Thymus (tissue), 11 donors: ENCODE measurements around the gene PGAM5. TPM values are rescaled to one million over a fixed set of nuclear protein-coding genes. Genes with fewer than 3 reads are reported as not detected.

Source experiments
- DNase-seq, 9 donors: peaks; one replicate each; pipeline ENCODE4 v3.0.0-alpha.2; 2013; ENCODE audit warnings: low spot score in 9 of 9, low read depth in 6 of 9, missing footprints in 1 of 9
- H3K27ac ChIP-seq, 2 donors: one replicate each; pipeline ENCODE4 v1.5.1; 2013; ENCODE audit warnings: control low read depth in 1 of 2, low read depth in 1 of 2, low read length in 1 of 2, mild to moderate bottlenecking in 1 of 2, moderate library complexity in 1 of 2
- H3K27me3 ChIP-seq, 2 donors: one replicate each; pipeline ENCODE4 v1.5.1; 2013; ENCODE audit warnings: low read length in 1 of 2; ENCODE audit not compliant: control insufficient read depth in 2 of 2, insufficient read depth in 1 of 2
- H3K36me3 ChIP-seq, 2 donors: one replicate each; pipeline ENCODE4 v1.5.1; 2013; ENCODE audit warnings: low read length in 1 of 2, mild to moderate bottlenecking in 1 of 2, moderate library complexity in 1 of 2; ENCODE audit not compliant: control insufficient read depth in 2 of 2, insufficient read depth in 2 of 2
- H3K4me1 ChIP-seq, 2 donors: one replicate each; pipeline ENCODE4 v1.5.1; 2013; ENCODE audit warnings: low read length in 2 of 2; ENCODE audit not compliant: control insufficient read depth in 2 of 2, insufficient read depth in 2 of 2
- H3K4me3 ChIP-seq, 2 donors: one replicate each; pipeline ENCODE4 v1.5.1; 2013; ENCODE audit warnings: low read length in 2 of 2, control low read depth in 1 of 2, mild to moderate bottlenecking in 1 of 2
- H3K9me3 ChIP-seq, 2 donors: one replicate each; pipeline ENCODE4 v1.5.1; 2013; ENCODE audit warnings: low read length in 1 of 2, mild to moderate bottlenecking in 1 of 2; ENCODE audit not compliant: control insufficient read depth in 2 of 2, insufficient read depth in 1 of 2
- WGBS: extraction: QIAGEN DNeasy Blood & Tissue Kit; methylation state at CpG from one replicate; pipeline ENCODE4 v1.1.7; 2013; 5-methylcytosine and 5-hydroxymethylcytosine counted together
- polyA plus RNA-seq: library from polyadenylated mRNA; stranded (reverse); fragments of 200-250 nt; gene quantifications from one replicate; pipeline ENCODE4 v1.2.3, GENCODE V29; 2013
- total RNA-seq: library from RNA; stranded (reverse); fragments of 120-200 nt; gene quantifications from one replicate; pipeline ENCODE4 v1.2.4, GENCODE V29; 2013
- donor health status: healthy.

PGAM5 gene
- total and polyA plus RNA-seq, 2 donors, result 17.4 to 31.6 TPM

DNA sequence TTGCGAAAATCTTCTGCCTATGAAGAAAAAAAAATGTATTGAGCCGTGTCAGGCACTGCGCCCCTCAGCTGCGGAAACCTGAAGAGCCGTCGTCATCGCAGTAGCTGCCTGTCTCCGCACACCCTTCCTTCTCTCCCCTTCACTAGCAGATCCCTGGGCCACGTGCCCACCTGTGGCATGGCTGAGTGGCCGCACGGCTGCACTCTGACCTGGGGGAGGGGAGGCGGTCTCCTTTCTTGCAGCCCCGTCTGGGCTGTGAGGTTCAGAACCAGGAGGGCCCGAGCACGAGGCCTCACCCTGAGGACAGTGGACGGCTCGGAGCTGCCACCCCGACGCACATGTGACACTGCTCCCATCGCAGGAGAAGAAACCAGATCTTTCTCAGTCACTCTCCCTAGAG is 24.9 kb downstream of the PGAM5 start:
- H3K9me3 ChIP-seq, result peaks cover 2 to 7% of the 10 kb centered on the region in 2 donors
- no peaks in the 10 kb centered on the region for H3K4me1 ChIP-seq
- H3K27ac ChIP-seq, result no peak overlapping the region
- H3K4me3 ChIP-seq, result no peak overlapping the region
- H3K27me3 ChIP-seq, result no peaks in the 10 kb centered on the region
- 98% methylated on average over 20 of the region's 20 CpGs for WGBS
- DNase-seq, result no peak
- peaks cover 92 to 94% of the 10 kb centered on the region in 2 donors for H3K36me3 ChIP-seq

DNA sequence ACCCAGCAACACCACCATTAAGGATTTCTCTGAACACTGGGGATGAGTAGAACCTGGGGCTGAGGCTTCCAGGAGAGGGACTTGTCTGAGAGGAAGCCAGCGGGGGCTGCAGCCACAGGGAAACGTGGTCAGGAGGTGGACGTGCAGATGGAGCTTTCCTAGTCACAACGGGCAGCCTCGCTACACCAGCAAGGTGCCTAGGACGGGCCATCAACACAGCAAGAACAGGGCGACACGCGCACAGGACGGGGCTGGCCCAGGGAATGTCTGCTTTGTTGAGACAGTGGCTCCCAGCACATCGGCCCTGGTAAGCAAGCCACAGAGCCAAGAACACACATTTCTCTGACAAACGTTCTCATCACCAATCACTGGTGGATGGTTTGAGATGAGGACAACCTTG is 25.7 kb downstream of the PGAM5 start:
- Histone ChIP-seq H3K27ac (no peak overlapping the region), H3K36me3 (peaks cover 92% of the 10 kb centered on the region in 2 donors), H3K4me3 (no peak overlapping the region), H3K27me3 (no peaks in the 10 kb centered on the region), H3K9me3 (peaks cover 0 to 4% of the 10 kb centered on the region in 2 donors), H3K4me1 (no peaks in the 10 kb centered on the region)
- no peak for DNase-seq
- WGBS, result 97% methylated on average over 12 of the region's 12 CpGs

DNA sequence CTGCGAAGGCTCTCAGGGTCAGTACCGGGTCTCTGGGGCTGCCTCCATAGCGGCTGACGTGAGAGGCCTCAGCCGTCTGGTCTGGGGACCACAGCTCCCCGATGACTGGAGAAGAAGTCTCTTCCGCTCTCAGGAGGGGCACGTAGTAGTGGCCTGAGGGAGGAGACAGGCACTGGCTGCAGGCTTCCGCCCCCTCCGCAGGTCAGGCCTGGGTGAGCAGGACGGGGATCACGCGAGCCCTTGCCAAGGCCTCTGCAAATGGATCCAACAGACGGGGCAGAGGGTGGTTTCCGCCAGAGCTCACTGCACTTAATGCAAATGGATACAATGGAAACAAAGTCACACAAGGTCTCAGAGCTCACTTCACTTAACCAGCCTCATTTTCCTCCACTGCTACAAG is 26.3 kb downstream of the PGAM5 start:
- Histone ChIP-seq H3K27me3 (no peaks in the 10 kb centered on the region), H3K4me1 (no peaks in the 10 kb centered on the region), H3K9me3 (peaks cover 0 to under 1% of the 10 kb centered on the region in 2 donors), H3K27ac (no peak overlapping the region), H3K36me3 (peaks cover 86 to 92% of the 10 kb centered on the region in 2 donors), H3K4me3 (no peak overlapping the region)
- no peak for DNase-seq
- over 99% methylated on average over 15 of the region's 15 CpGs for WGBS

DNA sequence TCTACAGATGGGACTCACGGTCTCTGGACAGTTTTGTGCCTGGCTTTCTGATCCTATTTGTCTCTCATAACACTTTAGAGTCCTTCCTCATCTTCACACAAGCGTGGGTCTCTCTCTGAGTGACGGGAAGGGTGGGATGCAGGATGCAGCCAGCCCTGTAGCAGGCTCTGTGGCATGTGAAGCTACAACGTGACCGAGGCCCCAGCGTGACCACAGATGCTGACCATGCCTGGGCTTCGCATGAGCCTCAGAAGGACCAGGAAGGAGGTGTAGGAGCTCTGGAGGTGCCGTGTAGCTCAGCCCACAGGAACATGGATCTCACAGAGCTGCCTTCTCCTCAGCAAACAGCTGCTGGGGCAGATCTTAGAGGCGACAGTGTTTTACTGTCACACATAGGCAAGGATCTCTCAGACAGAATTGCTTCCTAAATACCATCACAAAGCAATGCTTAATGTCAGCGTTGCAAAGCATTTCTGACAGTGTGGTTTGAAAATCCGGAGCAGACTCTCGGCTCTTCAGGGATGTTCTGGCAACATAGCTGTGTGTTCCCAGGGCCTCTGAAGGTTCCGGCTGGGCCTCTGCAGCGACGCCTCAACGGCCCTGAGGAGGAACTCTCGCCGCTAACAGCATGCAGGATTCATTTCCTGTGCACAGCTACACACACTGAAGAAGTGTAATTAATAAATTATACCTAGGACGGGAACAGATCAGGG is 29.1 kb downstream of the PGAM5 start:
- Histone ChIP-seq H3K27ac (no peak overlapping the region), H3K4me1 (no peaks in the 10 kb centered on the region), H3K27me3 (no peaks in the 10 kb centered on the region), H3K4me3 (no peak overlapping the region), H3K9me3 (no peaks in the 10 kb centered on the region), H3K36me3 (peaks cover 83 to 92% of the 10 kb centered on the region in 2 donors)
- WGBS, result 96% methylated on average over 19 of the region's 19 CpGs
- DNase-seq, result no peak

DNA sequence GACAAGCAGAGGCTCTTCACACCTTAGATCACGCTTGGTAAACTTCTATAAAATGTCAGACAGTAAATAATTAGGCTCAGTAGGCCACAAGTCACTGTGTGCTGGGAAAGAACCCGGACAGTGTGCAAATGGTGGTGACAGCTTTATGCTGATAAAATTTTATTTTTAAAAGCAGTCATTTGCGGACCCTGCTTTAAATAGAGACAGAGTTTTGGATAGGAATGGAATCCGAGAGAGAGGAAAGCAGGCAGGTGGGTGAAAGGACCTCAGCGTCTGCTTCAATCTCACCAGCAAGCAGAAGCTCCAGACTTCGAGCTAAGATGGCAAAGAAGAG is 29.6 kb downstream of the PGAM5 start:
- Histone ChIP-seq H3K4me1 (no peaks in the 10 kb centered on the region), H3K9me3 (no peaks in the 10 kb centered on the region), H3K27me3 (no peaks in the 10 kb centered on the region), H3K36me3 (peaks cover 83 to 92% of the 10 kb centered on the region in 2 donors), H3K4me3 (no peak overlapping the region), H3K27ac (no peak overlapping the region)
- DNase-seq, result no peak
- 96% methylated on average over 6 of the region's 6 CpGs for WGBS

DNA sequence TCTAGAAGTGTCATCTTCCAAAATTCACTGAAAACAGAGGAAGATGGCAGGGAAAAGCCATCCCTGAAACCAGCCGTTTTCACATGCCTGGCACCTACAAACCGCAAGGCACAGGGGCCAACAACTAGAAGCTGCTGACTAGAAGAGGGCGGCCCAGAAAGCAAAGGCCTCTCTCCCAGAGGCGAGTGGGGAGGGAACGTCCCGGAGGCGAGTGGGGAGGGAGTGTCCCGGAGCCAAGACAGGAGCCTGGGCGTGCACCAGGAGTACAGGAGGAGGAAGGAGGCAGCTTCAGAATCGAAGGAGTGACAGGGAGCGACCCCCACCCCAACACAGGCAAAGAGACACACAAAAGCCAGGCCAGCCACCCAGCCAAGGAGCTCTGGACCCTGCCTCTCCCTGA is 30.0 kb downstream of the PGAM5 start:
- Histone ChIP-seq H3K27me3 (no peaks in the 10 kb centered on the region), H3K9me3 (no peaks in the 10 kb centered on the region), H3K4me1 (no peaks in the 10 kb centered on the region), H3K27ac (no peak overlapping the region), H3K4me3 (no peak overlapping the region), H3K36me3 (peaks cover 83 to 92% of the 10 kb centered on the region in 2 donors)
- 94% methylated on average over 11 of the region's 11 CpGs for WGBS
- no peak for DNase-seq

DNA sequence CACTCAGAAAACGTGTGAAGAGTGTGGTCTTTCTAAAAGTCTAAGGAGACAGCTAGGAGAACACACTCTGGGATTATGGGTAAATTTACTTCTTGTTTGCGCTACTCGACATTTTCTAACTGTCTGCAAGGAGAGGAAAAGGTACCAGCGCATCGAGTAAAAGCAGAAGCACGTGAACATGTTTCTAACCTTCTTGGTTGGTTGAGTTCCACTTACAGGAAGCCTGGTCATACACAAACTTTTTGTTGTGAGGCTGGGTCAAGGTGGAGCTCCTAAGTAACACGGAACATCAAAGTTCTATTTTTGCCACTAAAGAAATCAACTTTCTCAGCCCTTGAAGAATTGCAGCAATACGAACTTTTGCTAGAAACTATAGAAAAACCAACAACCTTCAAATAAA is 31.0 kb downstream of the PGAM5 start:
- H3K4me1 ChIP-seq, result no peaks in the 10 kb centered on the region
- H3K36me3 ChIP-seq, result peaks cover 82 to 93% of the 10 kb centered on the region in 2 donors
- no peaks in the 10 kb centered on the region for H3K27me3 ChIP-seq
- H3K27ac ChIP-seq, result no peak overlapping the region
- no peaks in the 10 kb centered on the region for H3K9me3 ChIP-seq
- no peak for DNase-seq
- no peak overlapping the region for H3K4me3 ChIP-seq
- 89% methylated on average over 8 of the region's 8 CpGs for WGBS

DNA sequence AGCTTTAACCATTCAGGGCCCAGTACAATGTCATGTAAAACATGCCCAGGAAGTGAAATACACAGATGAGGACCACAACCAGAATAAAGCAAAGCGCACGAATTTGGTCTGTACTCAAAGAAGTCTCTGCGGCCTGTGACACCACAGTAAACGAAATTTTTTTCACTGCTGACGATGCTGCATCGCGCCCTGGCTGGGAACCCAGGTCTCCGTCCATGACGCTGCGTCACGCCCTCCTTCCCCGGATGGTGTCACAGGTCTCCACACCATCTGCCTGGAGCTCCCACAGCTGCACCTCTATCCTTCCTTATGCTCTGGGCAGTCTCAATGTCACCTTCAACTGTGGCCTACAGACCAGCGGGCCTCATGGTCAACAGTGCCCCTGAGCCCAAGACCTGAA is 33.2 kb downstream of the PGAM5 start:
- H3K27ac ChIP-seq, result no peak overlapping the region
- H3K27me3 ChIP-seq, result no peaks in the 10 kb centered on the region

DNA sequence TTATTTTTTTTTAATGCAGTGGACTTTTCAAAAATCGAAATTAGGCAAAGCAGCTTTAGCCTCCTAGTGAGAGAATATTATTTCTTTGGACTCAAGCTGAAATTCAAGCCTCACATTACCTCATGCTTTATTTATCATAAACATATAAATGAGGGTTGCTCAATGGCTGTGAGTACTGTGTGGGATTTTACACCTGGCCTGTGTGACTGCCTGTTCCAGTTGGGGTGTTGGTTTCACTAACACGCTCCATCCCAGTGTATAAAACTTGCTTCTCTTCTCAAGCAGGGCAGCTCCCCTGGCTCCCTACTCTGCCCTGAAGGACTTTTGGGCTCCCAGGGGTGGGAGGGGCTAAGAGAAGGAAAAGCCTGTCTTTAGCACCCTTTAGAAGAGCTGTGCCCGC is 36.0 kb downstream of the PGAM5 start:
- Histone ChIP-seq H3K9me3 (no peaks in the 10 kb centered on the region), H3K27me3 (no peaks in the 10 kb centered on the region), H3K4me1 (no peaks in the 10 kb centered on the region), H3K36me3 (peaks cover 90 to 96% of the 10 kb centered on the region in 2 donors), H3K4me3 (no peak overlapping the region), H3K27ac (no peak overlapping the region)
- DNase-seq, result no peak
- over 99% methylated on average over 3 of the region's 3 CpGs for WGBS

More for the DNA sequence above, 33.2 kb downstream of the PGAM5 start:
- Histone ChIP-seq H3K4me3 (no peak overlapping the region), H3K9me3 (no peaks in the 10 kb centered on the region), H3K36me3 (peaks cover 87 to 97% of the 10 kb centered on the region in 2 donors), H3K4me1 (no peaks in the 10 kb centered on the region)
- 89% methylated on average over 13 of the region's 13 CpGs for WGBS
- DNase-seq, result no peak
